Fibroblast of pulmonary artery (primary cell): ENCODE results near the gene TEX44.

Source experiments
- DNase-seq: peaks from one replicate; pipeline ENCODE4 v3.0.0-alpha.2; 2010; ENCODE audit warnings: low read depth
- H3K4me3 ChIP-seq: replicated peaks from 2 replicates; pipeline ENCODE4 v1.5.1; 2011; ENCODE audit warnings: low read depth, mild to moderate bottlenecking, control low read depth, low read length, moderate library complexity
- TF ChIP-seq, protein P1 (sequence below): IDR thresholded peaks from 2 replicates; pipeline ENCODE4 v1.5.1; 2011; ENCODE audit warnings: mild to moderate bottlenecking, control low read depth, low read length, inconsistent platforms; ENCODE audit errors: missing control alignments

TEX44 gene

DNA sequence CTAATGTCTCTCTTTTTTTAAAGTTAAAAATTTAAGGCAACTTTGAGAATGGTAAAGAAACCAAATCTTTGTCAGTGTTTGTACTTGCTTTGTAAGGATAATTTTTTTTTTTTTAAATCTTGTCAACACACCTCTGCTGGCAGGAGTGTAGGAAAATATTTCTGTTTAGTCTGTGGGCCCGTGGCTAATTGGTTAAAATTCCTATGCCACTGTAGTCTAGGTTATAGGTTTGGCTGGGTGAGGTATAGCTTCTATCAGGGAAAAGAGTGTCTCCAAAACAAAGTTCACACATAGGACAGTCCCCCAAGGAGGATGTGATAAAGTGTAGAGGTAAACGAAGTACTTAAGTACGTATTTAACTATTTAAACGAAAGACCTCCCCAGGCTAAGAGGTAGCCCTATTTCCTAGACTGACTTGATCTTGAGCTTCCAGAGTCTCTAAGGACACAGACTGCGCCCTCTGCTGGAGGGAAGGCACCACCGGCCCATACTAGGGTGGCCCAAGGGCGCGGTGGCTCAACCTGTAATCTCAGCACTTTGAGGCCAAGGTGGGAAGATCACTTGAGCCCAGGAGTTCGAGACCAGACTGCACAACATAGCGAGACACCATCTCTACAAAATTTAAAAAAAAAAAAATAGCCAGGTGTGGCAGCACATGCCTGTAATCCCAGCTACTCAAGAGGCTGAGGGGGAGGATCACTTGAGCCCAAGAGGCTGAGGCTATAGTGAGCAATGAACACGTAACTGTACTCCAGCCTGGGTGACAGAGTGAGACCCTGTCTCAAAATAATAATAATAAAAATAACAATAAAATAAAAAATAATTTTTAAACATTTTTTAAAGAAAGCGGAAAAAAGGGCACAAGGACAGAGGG, 8.9 kb downstream of the TEX44 start:
- TF ChIP-seq, protein P1, sequence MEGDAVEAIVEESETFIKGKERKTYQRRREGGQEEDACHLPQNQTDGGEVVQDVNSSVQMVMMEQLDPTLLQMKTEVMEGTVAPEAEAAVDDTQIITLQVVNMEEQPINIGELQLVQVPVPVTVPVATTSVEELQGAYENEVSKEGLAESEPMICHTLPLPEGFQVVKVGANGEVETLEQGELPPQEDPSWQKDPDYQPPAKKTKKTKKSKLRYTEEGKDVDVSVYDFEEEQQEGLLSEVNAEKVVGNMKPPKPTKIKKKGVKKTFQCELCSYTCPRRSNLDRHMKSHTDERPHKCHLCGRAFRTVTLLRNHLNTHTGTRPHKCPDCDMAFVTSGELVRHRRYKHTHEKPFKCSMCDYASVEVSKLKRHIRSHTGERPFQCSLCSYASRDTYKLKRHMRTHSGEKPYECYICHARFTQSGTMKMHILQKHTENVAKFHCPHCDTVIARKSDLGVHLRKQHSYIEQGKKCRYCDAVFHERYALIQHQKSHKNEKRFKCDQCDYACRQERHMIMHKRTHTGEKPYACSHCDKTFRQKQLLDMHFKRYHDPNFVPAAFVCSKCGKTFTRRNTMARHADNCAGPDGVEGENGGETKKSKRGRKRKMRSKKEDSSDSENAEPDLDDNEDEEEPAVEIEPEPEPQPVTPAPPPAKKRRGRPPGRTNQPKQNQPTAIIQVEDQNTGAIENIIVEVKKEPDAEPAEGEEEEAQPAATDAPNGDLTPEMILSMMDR, result peak; percentile 86
- H3K4me3 ChIP-seq, result no peak overlapping the region
- DNase-seq, result peak; percentile 85

GRCh38 chr2:231602859-231603467, 10.3 kb downstream of the TEX44 start:
- DNase-seq, result no peak
- no peak overlapping the region for H3K4me3 ChIP-seq
- TF ChIP-seq, protein P1, result no peak

DNA sequence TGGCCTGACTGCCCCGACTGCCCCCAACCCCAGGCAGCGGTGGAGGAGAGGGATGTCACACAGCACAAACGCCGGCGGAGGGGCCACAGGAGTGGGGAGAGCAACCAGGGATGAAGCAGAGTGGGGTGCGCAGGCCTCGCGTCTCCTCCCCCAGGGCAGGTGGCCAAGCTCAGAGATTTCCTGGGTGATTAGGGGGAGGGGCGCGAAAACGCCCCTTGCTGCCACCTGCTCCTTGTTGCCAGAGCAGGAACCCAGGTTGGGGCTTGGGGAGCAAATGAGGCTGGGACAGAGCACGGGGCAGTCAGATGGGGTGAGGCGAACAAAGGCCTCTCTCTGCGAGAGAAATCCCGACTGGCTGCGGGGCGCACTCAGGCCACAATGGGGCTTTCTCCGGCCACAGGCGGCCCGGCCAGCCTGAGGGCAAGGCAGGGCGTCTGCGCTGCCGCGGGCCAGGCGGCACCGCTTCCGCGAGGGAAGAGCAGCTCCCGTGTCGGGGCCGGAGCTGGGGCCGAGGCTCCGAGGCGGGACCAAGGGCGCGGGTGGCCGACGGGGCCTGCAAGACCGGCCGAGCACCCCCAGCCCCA, 11.5 kb downstream of the TEX44 start:
- no peak for DNase-seq
- TF ChIP-seq, protein P1, result no peak
- H3K4me3 ChIP-seq, result peak overlapping the region; percentile 54

DNA sequence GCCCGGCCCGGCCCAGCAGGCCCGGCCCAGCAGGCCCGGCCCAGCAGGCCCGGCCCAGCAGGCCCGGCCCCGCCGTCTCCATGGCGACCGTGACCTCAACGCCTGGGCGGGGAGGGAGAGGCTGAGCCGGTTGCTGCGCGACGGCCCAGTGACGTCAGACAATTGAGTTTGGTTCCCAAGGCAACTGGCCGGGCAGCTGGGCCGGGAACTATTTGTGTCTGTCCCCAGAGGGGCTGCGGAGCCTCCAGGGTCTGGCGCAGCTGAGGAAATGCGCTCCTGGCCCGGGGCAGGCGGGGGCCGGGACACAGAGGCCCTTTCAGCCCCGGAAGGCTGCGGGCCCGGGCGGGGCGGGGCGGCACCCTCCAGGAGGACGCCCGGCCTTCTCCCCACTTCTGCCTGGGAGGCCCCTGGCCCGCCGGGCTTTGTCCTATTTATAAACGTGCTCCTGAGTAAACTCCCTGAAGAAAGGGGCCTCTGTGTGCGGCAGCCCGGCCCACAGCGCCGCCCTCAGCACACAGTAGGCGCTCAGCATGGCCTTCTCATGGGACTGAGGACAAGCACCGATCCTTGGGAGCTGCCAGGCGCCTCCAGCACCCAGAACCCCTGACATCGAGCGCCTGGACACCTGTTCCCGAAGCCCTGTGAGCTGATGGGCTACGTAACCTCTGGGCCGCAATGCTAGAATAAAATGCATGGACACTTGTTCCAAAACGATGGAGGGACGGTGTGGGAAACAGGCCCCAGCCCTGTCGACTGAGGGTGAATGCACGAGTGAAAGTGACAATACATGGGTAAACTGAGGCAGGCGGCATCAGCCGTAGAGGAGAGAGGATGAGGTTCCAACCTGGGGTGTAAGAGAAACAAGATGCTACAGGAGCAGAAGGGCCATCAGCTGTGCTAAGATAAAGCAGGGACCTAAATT, 12.3 kb downstream of the TEX44 start:
- DNase-seq, result peak; percentile 99
- TF ChIP-seq, protein P1, result no peak
- H3K4me3 ChIP-seq, result peak overlapping the region; percentile 54

- TF ChIP-seq, protein P1, result no peak
Observed at GRCh38 chr2:231605607-231606091, 13.0 kb downstream of the TEX44 start.

GRCh38 chr2:231606941-231607340, 14.3 kb downstream of the TEX44 start:
- no peak for DNase-seq
- TF ChIP-seq, protein P1, result no peak
- H3K4me3 ChIP-seq, result no peak overlapping the region

More at GRCh38 chr2:231605607-231606091, 13.0 kb downstream of the TEX44 start:
- H3K4me3 ChIP-seq, result no peak overlapping the region
- DNase-seq, result no peak
